Endodermal cell (in vitro differentiated cells): ENCODE data around the gene RAB15. TPM values are rescaled to one million over a fixed set of nuclear protein-coding genes. Genes with fewer than 3 reads are reported as not detected.

Source experiments
- DNase-seq: peaks from one replicate; pipeline ENCODE4 v3.0.0-alpha.2; 2017
- H3K27ac ChIP-seq: 2 replicates; pipeline ENCODE4 v1.5.1; 2013; ENCODE audit warnings: mild to moderate bottlenecking, low read depth, low read length, moderate library complexity
- H3K27me3 ChIP-seq: 2 replicates; pipeline ENCODE4 v1.6.1; 2013; ENCODE audit warnings: mild to moderate bottlenecking, low read length, moderate library complexity; ENCODE audit not compliant: insufficient read depth, control insufficient read depth, poor library complexity, severe bottlenecking
- H3K36me3 ChIP-seq: 2 replicates; pipeline ENCODE4 v1.7.0; 2013; ENCODE audit warnings: mild to moderate bottlenecking, low read length, moderate library complexity; ENCODE audit not compliant: control insufficient read depth, insufficient read depth
- H3K4me1 ChIP-seq: one replicate; pipeline ENCODE4 v1.7.0; 2013; ENCODE audit warnings: low read length; ENCODE audit not compliant: control insufficient read depth, insufficient read depth
- H3K4me3 ChIP-seq: 2 replicates; pipeline ENCODE4 v1.5.1; 2013; ENCODE audit warnings: mild to moderate bottlenecking, low read length, moderate library complexity
- H3K9ac ChIP-seq: 2 replicates; pipeline ENCODE4 v1.6.1; 2013; ENCODE audit warnings: mild to moderate bottlenecking, low read length, moderate library complexity; ENCODE audit not compliant: poor library complexity, severe bottlenecking; ENCODE audit errors: extremely low read depth
- H3K9me3 ChIP-seq: 2 replicates; pipeline ENCODE4 v1.6.1; 2013; ENCODE audit warnings: mild to moderate bottlenecking, low read length, moderate library complexity; ENCODE audit not compliant: control insufficient read depth
- H3K27ac Mint-ChIP-seq: 2 replicates; pipeline ENCODE4 v1.8.0; 2020; ENCODE audit warnings: mixed read lengths
- H3K27me3 Mint-ChIP-seq: 2 replicates; pipeline ENCODE4 v1.8.0; 2021; ENCODE audit warnings: mild to moderate bottlenecking, mixed read lengths; ENCODE audit not compliant: insufficient read depth
- H3K36me3 Mint-ChIP-seq: 2 replicates; pipeline ENCODE4 v1.8.0; 2020; ENCODE audit warnings: low read depth, mixed read lengths
- H3K4me1 Mint-ChIP-seq: 2 replicates; pipeline ENCODE4 v1.8.0; 2020; ENCODE audit warnings: mixed read lengths
- H3K4me3 Mint-ChIP-seq: 2 replicates; pipeline ENCODE4 v1.8.0; 2020; ENCODE audit warnings: mild to moderate bottlenecking, moderate library complexity, mixed read lengths
- H3K9me3 Mint-ChIP-seq: 2 replicates; pipeline ENCODE4 v1.8.0; 2020; ENCODE audit warnings: mild to moderate bottlenecking, mixed read lengths
- WGBS, 2 experiments: methylation state at CpG; one replicate each; pipeline versions ENCODE4 v1.1.5 to v1.1.7; 2013; ENCODE audit warnings: missing lambda C conversion rate in 2 of 2, mixed read lengths in 1 of 2; ENCODE audit not compliant: insufficient coverage in 1 of 2, insufficient read length in 1 of 2; 5-methylcytosine and 5-hydroxymethylcytosine counted together
- total RNA-seq, 2 donors: library from RNA; stranded (reverse); fragmentation: NEBNext Ultra II Directional in 1 of 2; extraction: Animal tissue kit (Norgen Biotek cat#: 25700) in 1 of 2; gene quantifications; 2 replicates in 1 of 2; 3 replicates in 1 of 2; pipeline ENCODE4 v1.2.1, GENCODE V29; 2021
- TF ChIP-seq, protein P1 (sequence below): fragments of 200-600 bp; sonication (generic); conservative IDR thresholded peaks from 2 replicates; pipeline ENCODE4 v1.5.0; 2021; ENCODE audit warnings: antibody characterized with exemption, mild to moderate bottlenecking

RAB15 gene
- total RNA-seq, 2 donors from 2014 or later, result 48.7 to 77.2 TPM

DNA sequence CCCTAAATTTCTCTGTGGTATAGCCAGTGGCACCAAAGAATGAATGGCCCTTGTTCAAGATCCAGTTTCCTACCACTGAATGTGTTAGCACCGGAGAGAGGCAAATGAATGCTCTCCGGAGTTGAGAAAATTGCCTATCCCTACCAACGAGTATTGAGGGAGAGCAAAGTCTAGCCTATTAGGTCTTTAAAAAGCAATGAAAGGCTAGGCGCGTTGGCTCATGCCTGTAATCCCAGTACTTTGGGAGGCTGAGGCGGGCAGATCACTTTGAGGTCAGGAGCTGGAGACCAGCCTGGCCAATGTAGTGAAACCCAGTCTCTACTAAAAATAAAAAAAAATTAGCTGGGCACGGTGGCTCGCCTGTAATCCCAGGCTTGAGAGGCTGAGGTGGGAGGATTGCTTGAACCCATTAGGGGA is 898 bp upstream of the RAB15 start:
- DNase-seq, result no peak
- Mint-ChIP-seq H3K4me3 (peak overlapping the region; percentile 76), H3K36me3 (peaks cover 4% of the 10 kb centered on the region), H3K4me1 (peaks cover 38% of the 10 kb centered on the region), H3K9me3 (no peaks in the 10 kb centered on the region), H3K27me3 (peaks cover 2% of the 10 kb centered on the region), H3K27ac (no peak overlapping the region)
- WGBS, 2 experiments, result 83 to 88% methylated on average over 8 of the region's 8 CpGs
- TF ChIP-seq, protein P1, sequence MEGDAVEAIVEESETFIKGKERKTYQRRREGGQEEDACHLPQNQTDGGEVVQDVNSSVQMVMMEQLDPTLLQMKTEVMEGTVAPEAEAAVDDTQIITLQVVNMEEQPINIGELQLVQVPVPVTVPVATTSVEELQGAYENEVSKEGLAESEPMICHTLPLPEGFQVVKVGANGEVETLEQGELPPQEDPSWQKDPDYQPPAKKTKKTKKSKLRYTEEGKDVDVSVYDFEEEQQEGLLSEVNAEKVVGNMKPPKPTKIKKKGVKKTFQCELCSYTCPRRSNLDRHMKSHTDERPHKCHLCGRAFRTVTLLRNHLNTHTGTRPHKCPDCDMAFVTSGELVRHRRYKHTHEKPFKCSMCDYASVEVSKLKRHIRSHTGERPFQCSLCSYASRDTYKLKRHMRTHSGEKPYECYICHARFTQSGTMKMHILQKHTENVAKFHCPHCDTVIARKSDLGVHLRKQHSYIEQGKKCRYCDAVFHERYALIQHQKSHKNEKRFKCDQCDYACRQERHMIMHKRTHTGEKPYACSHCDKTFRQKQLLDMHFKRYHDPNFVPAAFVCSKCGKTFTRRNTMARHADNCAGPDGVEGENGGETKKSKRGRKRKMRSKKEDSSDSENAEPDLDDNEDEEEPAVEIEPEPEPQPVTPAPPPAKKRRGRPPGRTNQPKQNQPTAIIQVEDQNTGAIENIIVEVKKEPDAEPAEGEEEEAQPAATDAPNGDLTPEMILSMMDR, result no peak
- Histone ChIP-seq H3K4me3 (peak overlapping the region; percentile 78), H3K27ac (no peak overlapping the region), H3K27me3 (no peaks in the 10 kb centered on the region), H3K4me1 (peaks cover 12% of the 10 kb centered on the region), H3K9me3 (no peaks in the 10 kb centered on the region), H3K9ac (no peak overlapping the region), H3K36me3 (no peaks in the 10 kb centered on the region)

GRCh38 chr14:64971491-64971942 is 619 bp downstream of the RAB15 start:
- 0 to 2% methylated on average over 10 to 28 of the region's 31 CpGs for WGBS, 2 experiments
- peak; percentile 66 for DNase-seq
- H3K4me1 ChIP-seq, result peaks cover 12% of the 10 kb centered on the region
- Mint-ChIP-seq H3K9me3 (no peaks in the 10 kb centered on the region), H3K27me3 (peaks cover 2% of the 10 kb centered on the region), H3K4me1 (peaks cover 36% of the 10 kb centered on the region), H3K27ac (no peak overlapping the region), H3K36me3 (peaks cover 10% of the 10 kb centered on the region), H3K4me3 (peak overlapping the region; percentile 76)
- TF ChIP-seq, protein P1, result no peak
- peak overlapping the region; percentile 83 for H3K4me3 ChIP-seq
- peak overlapping the region; percentile 30 for H3K9ac ChIP-seq
- H3K27me3 ChIP-seq, result no peaks in the 10 kb centered on the region
- H3K9me3 ChIP-seq, result no peaks in the 10 kb centered on the region
- no peaks in the 10 kb centered on the region for H3K36me3 ChIP-seq
- no peak overlapping the region for H3K27ac ChIP-seq

- Histone ChIP-seq H3K27ac (no peak overlapping the region), H3K4me1 (peaks cover 12% of the 10 kb centered on the region), H3K9me3 (no peaks in the 10 kb centered on the region), H3K27me3 (no peaks in the 10 kb centered on the region), H3K4me3 (peak overlapping the region; percentile 83), H3K9ac (peak overlapping the region; percentile 30), H3K36me3 (no peaks in the 10 kb centered on the region)
- Mint-ChIP-seq H3K27ac (no peak overlapping the region), H3K9me3 (no peaks in the 10 kb centered on the region), H3K4me3 (peak overlapping the region; percentile 76), H3K4me1 (peaks cover 36% of the 10 kb centered on the region), H3K36me3 (peaks cover 10% of the 10 kb centered on the region), H3K27me3 (peaks cover 2% of the 10 kb centered on the region)
- TF ChIP-seq, protein P1, result no peak
- 50 to 90% methylated on average over 4 to 8 of the region's 8 CpGs for WGBS, 2 experiments
- DNase-seq, result peak; percentile 66
These were observed 1.2 kb downstream of the RAB15 start for GRCh38 chr14:64970776-64971477.
